ENCODE results near the gene CTSF. TPM values are rescaled to one million over a fixed set of nuclear protein-coding genes. Genes with fewer than 3 reads are reported as not detected.

CTSF gene
- total RNA-seq, 2 experiments from 2014 or later, result not detected

- Histone ChIP-seq H3K36me3 (ENCODE audit: insufficient read depth, low read length) (no peaks in the 10 kb centered on the region), H3K27ac (ENCODE audit: low read depth, low read length, poor library complexity, severe bottlenecking) (no peak overlapping the region), H3K4me1 (ENCODE audit: insufficient read depth, low read length, poor library complexity, severe bottlenecking) (no peaks in the 10 kb centered on the region), H3K9me2 (ENCODE audit: insufficient read depth, low read length) (no peaks in the 10 kb centered on the region), H3K9me3 (ENCODE audit: low read length) (no peaks in the 10 kb centered on the region), H3K79me2 (ENCODE audit: insufficient read depth, low read depth, low read length) (no peaks in the 10 kb centered on the region), H3K4me3 (ENCODE audit: low read depth, low read length, poor library complexity, severe bottlenecking) (no peak overlapping the region), H2AFZ (ENCODE audit: low read length) (no peak overlapping the region), H4K20me1 (ENCODE audit: insufficient read depth, low read length) (no peaks in the 10 kb centered on the region), H3K4me2 (ENCODE audit: low read length) (peak overlapping the region; percentile 5; the same call in 1 of the 2 replicates)
- DNase-seq (ENCODE audit: low spot score), result no peak
- TF ChIP-seq CTCF (conservative IDR thresholded peaks at IDR 0.05; ENCODE audit: low read length) (no peak), EZH2phosphoT487 (IDR thresholded peaks at IDR 0.05; ENCODE audit: borderline replicate concordance, low read depth, low read length) (no peak)
- intact Hi-C loops (cut with micrococcal nuclease; ENCODE audit: unreplicated experiment), result no loop called here
- BruUV-seq (replicated peaks), result no TSS peak
- ChIA-PET POLR2A (interaction anchor here (0.7 kb wide), 1 partner anchor 12 kb away, joined by 5 read pairs; no protein-coding TSS in a partner anchor), CTCF (ENCODE audit: unreplicated experiment) (no interaction called here)
Measured at GRCh38 chr11:66567787-66568123, 651 bp downstream of the CTSF start.

- Histone ChIP-seq H4K20me1 (ENCODE audit: insufficient read depth, low read length) (no peaks in the 10 kb centered on the region), H2AFZ (ENCODE audit: low read length) (no peak overlapping the region), H3K4me1 (ENCODE audit: insufficient read depth, low read length, poor library complexity, severe bottlenecking) (no peaks in the 10 kb centered on the region), H3K27ac (ENCODE audit: low read depth, low read length, poor library complexity, severe bottlenecking) (no peak overlapping the region), H3K4me2 (ENCODE audit: low read length) (no peak overlapping the region), H3K79me2 (ENCODE audit: insufficient read depth, low read depth, low read length) (no peaks in the 10 kb centered on the region), H3K36me3 (ENCODE audit: insufficient read depth, low read length) (no peaks in the 10 kb centered on the region), H3K4me3 (ENCODE audit: low read depth, low read length, poor library complexity, severe bottlenecking) (no peak overlapping the region), H3K9me2 (ENCODE audit: insufficient read depth, low read length) (no peaks in the 10 kb centered on the region), H3K9me3 (ENCODE audit: low read length) (no peaks in the 10 kb centered on the region)
- TF ChIP-seq CTCF (conservative IDR thresholded peaks at IDR 0.05; ENCODE audit: low read length), result no peak
- no peak for TF ChIP-seq EZH2phosphoT487 (IDR thresholded peaks at IDR 0.05; ENCODE audit: borderline replicate concordance, low read depth, low read length)
- no TSS peak for BruUV-seq (replicated peaks)
- DNase-seq (ENCODE audit: low spot score), result no peak
- intact Hi-C loops (cut with micrococcal nuclease; ENCODE audit: unreplicated experiment), result no loop called here
- POLR2A ChIA-PET, result interaction anchor here (0.7 kb wide), 1 partner anchor 158 kb away, joined by 5 read pairs; no protein-coding TSS in a partner anchor
- CTCF ChIA-PET (ENCODE audit: unreplicated experiment), result no interaction called here
Measured at GRCh38 chr11:66566221-66566620, 2.2 kb downstream of the CTSF start.

- H3K4me2 ChIP-seq (ENCODE audit: low read length), result no peak overlapping the region
- DNase-seq (ENCODE audit: low spot score), result no peak
- no peaks in the 10 kb centered on the region for H4K20me1 ChIP-seq (ENCODE audit: insufficient read depth, low read length)
- no peak overlapping the region for H2AFZ ChIP-seq (ENCODE audit: low read length)
- H3K4me3 ChIP-seq (ENCODE audit: low read depth, low read length, poor library complexity, severe bottlenecking), result no peak overlapping the region
- no peaks in the 10 kb centered on the region for H3K9me2 ChIP-seq (ENCODE audit: insufficient read depth, low read length)
- H3K9me3 ChIP-seq (ENCODE audit: low read length), result no peaks in the 10 kb centered on the region
- BruUV-seq (replicated peaks), result no TSS peak
- no peaks in the 10 kb centered on the region for H3K36me3 ChIP-seq (ENCODE audit: insufficient read depth, low read length)
- POLR2A ChIA-PET, result no interaction called here
- TF ChIP-seq CTCF (conservative IDR thresholded peaks at IDR 0.05; ENCODE audit: low read length), result no peak
- TF ChIP-seq EZH2phosphoT487 (IDR thresholded peaks at IDR 0.05; ENCODE audit: borderline replicate concordance, low read depth, low read length), result no peak
- H3K79me2 ChIP-seq (ENCODE audit: insufficient read depth, low read depth, low read length), result no peaks in the 10 kb centered on the region
- intact Hi-C loops (cut with micrococcal nuclease; ENCODE audit: unreplicated experiment), result no loop called here
- H3K27ac ChIP-seq (ENCODE audit: low read depth, low read length, poor library complexity, severe bottlenecking), result no peak overlapping the region
- H3K4me1 ChIP-seq (ENCODE audit: insufficient read depth, low read length, poor library complexity, severe bottlenecking), result no peaks in the 10 kb centered on the region
- CTCF ChIA-PET (ENCODE audit: unreplicated experiment), result no interaction called here
Measured at GRCh38 chr11:66564984-66565383, 3.4 kb downstream of the CTSF start.
